ENCODE data around the gene DGCR8. TPM values are rescaled to one million over a fixed set of nuclear protein-coding genes. Genes with fewer than 3 reads are reported as not detected.

DGCR8 gene
- total and polyA plus RNA-seq, 2 of the 4 experiments (the other 2 are of a cell fraction) = 16.7 to 25.3 TPM

DNA sequence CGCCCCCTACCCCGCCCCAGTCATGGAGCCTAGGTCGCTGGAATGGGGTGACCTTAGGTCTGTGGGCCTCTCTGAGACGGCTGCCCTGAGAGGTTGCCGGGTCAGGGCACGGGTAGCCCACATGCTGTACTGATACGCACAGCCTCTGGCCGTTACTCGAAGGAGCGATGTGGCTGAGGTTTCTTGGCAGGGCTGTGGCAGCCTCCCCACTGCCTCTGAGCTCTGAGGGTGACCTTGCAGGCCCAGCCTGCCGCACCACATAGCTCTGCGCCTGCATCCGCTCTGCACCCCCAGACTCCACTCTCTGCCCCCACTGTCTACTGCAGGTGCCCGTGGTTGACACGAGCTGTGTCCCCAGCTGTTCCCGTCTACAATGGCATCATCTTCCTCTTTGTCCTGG, 58.8 kb downstream of the DGCR8 start:
- CTCF ChIA-PET = no interaction called here
- in situ Hi-C loops (cut with MboI; ENCODE audit: low sequenced_read_pairs) = no loop called here
- TF ChIP-seq POLR2A (IDR thresholded peaks at IDR 0.05; ENCODE audit: low read depth, low read length) = no peak
- no peak for TF ChIP-seq SMC3 (IDR thresholded peaks at IDR 0.05; ENCODE audit: low read depth, low read length)

More for the DNA sequence above, 58.8 kb downstream of the DGCR8 start:
- Histone ChIP-seq H2AFZ (replicated peaks; ENCODE audit: low read length, poor library complexity) (no peak overlapping the region), H3K9me1 (ENCODE audit: insufficient read depth, low read length) (peaks cover 18% of the 10 kb centered on the region), H3K79me1 (ENCODE audit: low read depth in 1 of 2, low read length in 2 of 2) (peaks cover 20 to 86% of the 10 kb centered on the region in 2 experiments), H2BK15ac (ENCODE audit: low read depth, low read length) (no peak overlapping the region), H2BK120ac (ENCODE audit: low read depth, low read length) (no peak overlapping the region), H3K23ac (ENCODE audit: low read depth, low read length) (no peak overlapping the region), H2BK5ac (ENCODE audit: low read depth, low read length, poor library complexity, severe bottlenecking) (no peak overlapping the region), H2BK20ac (ENCODE audit: low read depth, low read length) (no peak overlapping the region), H4K91ac (ENCODE audit: insufficient read depth, low read depth, low read length) (no peak overlapping the region), H3K9ac (ENCODE audit: low read depth, low read length) (no peak overlapping the region), H3K4me1 (ENCODE audit: control insufficient read depth, insufficient read depth, low read length) (peaks cover 22% of the 10 kb centered on the region), H3K14ac (replicated peaks; ENCODE audit: low read depth, low read length) (no peak overlapping the region), H3K9me3 (ENCODE audit: control insufficient read depth, insufficient read depth, low read length) (no peaks in the 10 kb centered on the region), H2AK9ac (replicated peaks; ENCODE audit: low read depth, low read length, poor library complexity) (no peak overlapping the region), H3K4ac (ENCODE audit: low read depth, low read length) (no peak overlapping the region), H3K27ac (ENCODE audit: insufficient read depth, low read length) (no peak overlapping the region), H3K56ac (ENCODE audit: extremely low read depth, insufficient read depth, low read length) (no peak overlapping the region), H4K8ac (ENCODE audit: low read depth in 2 of 2, low read length in 2 of 2) (no peak overlapping the region), H3K27me3 (ENCODE audit: control insufficient read depth, insufficient read depth, low read length) (no peaks in the 10 kb centered on the region), H4K20me1 (ENCODE audit: insufficient read depth, low read length) (peaks cover 72% of the 10 kb centered on the region), H3K4me3 (ENCODE audit: insufficient read depth, low read depth, low read length) (no peak overlapping the region), H2AK5ac (ENCODE audit: low read depth, low read length) (no peak overlapping the region), H3K36me3 (ENCODE audit: control insufficient read depth, insufficient read depth, low read length) (peaks cover 12% of the 10 kb centered on the region), H4K5ac (ENCODE audit: low read depth, low read length) (no peak overlapping the region), H3K18ac (ENCODE audit: low read depth, low read length) (no peak overlapping the region), H3K4me2 (ENCODE audit: low read depth, low read length) (no peak overlapping the region)
- POLR2A ChIA-PET (ENCODE audit: unreplicated experiment) = no interaction called here
- DNase-seq (no peak), ATAC-seq (ENCODE audit: low read depth) (no peak)
- no TSS peak for BruUV-seq (replicated peaks)
- WGBS, 2 experiments (ENCODE audit: extremely low coverage in 2 of 2, insufficient read length in 1 of 2) = 94% methylated on average over 12 of the region's 16 CpGs; no CpG with 5 or more reads in 1 of the 2 experiments
- intact Hi-C loops (cut with micrococcal nuclease) (no loop called here), dilution Hi-C loops (cut with HindIII; ENCODE audit: low sequenced_read_pairs, unreplicated experiment) (no loop called here)
